ENCODE results near the gene TTLL13.

The TTLL13 gene

DNA sequence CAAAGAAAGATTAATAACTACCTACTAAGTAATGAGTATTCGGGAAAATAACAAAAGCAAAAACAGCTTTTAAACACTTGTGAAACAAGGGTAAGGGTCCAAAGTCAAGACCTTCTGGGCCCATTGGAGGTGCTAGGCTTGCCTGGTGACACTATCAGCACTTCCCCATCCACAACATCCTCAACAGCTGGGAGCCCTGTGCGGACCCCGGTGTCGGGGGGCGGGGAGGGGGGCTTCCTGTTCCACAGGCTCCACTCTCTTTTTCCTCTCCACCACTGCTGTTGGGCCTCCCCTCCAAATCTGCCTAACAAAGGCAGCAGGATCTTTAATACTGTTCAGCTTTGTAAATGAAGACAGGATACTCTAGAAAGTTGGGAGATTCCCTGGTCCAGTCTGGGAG lies 37.7 kb downstream of the TTLL13 start:
- no peaks in the 10 kb centered on the region for H3K79me2 ChIP-seq (ENCODE audit: low read length)
- no peaks in the 10 kb centered on the region for H3K4me1 ChIP-seq (ENCODE audit: low read length)
- no peaks in the 10 kb centered on the region for H3K9me2 ChIP-seq (replicated peaks; ENCODE audit: insufficient read depth, low read length)
- no peaks in the 10 kb centered on the region for H3K36me3 ChIP-seq (replicated peaks; ENCODE audit: insufficient read depth, low read length)
- H3K27me3 ChIP-seq (replicated peaks; ENCODE audit: insufficient read depth, low read length): no peaks in the 10 kb centered on the region
- no peak for DNase-seq
- no peaks in the 10 kb centered on the region for H4K20me1 ChIP-seq (ENCODE audit: insufficient read depth, low read length)
- TF ChIP-seq CTCF (IDR thresholded peaks at IDR 0.05; ENCODE audit: low read length): no peak
- TF ChIP-seq EZH2phosphoT487 (IDR thresholded peaks at IDR 0.05; ENCODE audit: low read length): no peak
- no peak for TF ChIP-seq EZH2 (optimal IDR thresholded peaks at IDR 0.05; ENCODE audit: low read depth, low read length)
- H3K27ac ChIP-seq (ENCODE audit: low read length): no peak overlapping the region
- no peaks in the 10 kb centered on the region for H3K9me3 ChIP-seq (replicated peaks; ENCODE audit: insufficient read depth, low read length)
- H3K9ac ChIP-seq (ENCODE audit: low read length): no peak overlapping the region
- no peak overlapping the region for H3K4me2 ChIP-seq (ENCODE audit: low read depth, low read length)
- no peak overlapping the region for H3K4me3 ChIP-seq (ENCODE audit: low read length)
- no peak overlapping the region for H2AFZ ChIP-seq (ENCODE audit: low read length)
- H3F3A ChIP-seq (ENCODE audit: insufficient read depth, low read length): no peaks in the 10 kb centered on the region

DNA sequence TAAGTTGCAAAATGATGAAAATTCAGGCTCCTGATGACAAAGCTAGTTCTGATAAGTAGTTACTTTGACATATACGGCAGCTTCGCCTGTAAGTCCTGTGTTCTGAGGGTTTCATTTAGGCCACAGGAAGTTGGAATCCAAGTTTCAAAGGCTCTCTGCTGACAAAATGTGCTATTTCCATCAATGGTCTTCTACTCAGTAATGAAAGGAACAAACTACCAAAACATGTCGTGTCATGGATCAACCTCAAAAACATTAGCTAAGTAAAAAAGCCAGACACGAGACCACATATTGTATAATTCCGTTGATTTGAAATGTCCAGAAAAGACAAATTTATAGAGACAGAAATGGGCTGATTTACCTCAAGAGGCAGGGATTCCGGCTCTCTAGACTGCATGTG lies 38.6 kb downstream of the TTLL13 start:
- Histone ChIP-seq H3K4me3 (ENCODE audit: low read length) (no peak overlapping the region), H3K36me3 (replicated peaks; ENCODE audit: insufficient read depth, low read length) (no peaks in the 10 kb centered on the region), H3K27ac (ENCODE audit: low read length) (no peak overlapping the region), H4K20me1 (ENCODE audit: insufficient read depth, low read length) (no peaks in the 10 kb centered on the region), H3K27me3 (replicated peaks; ENCODE audit: insufficient read depth, low read length) (no peaks in the 10 kb centered on the region), H3K79me2 (ENCODE audit: low read length) (no peaks in the 10 kb centered on the region), H3K9me2 (replicated peaks; ENCODE audit: insufficient read depth, low read length) (no peaks in the 10 kb centered on the region), H3K4me1 (ENCODE audit: low read length) (no peaks in the 10 kb centered on the region), H3K4me2 (ENCODE audit: low read depth, low read length) (no peak overlapping the region), H2AFZ (ENCODE audit: low read length) (no peak overlapping the region), H3K9ac (ENCODE audit: low read length) (no peak overlapping the region), H3K9me3 (replicated peaks; ENCODE audit: insufficient read depth, low read length) (no peaks in the 10 kb centered on the region), H3F3A (ENCODE audit: insufficient read depth, low read length) (no peaks in the 10 kb centered on the region)
- DNase-seq: no peak
- TF ChIP-seq EZH2phosphoT487 (IDR thresholded peaks at IDR 0.05; ENCODE audit: low read length) (no peak), CTCF (IDR thresholded peaks at IDR 0.05; ENCODE audit: low read length) (no peak), EZH2 (optimal IDR thresholded peaks at IDR 0.05; ENCODE audit: low read depth, low read length) (no peak)

- peaks cover 10% of the 10 kb centered on the region for H3K27me3 ChIP-seq (replicated peaks; ENCODE audit: insufficient read depth, low read length)
- H3F3A ChIP-seq (ENCODE audit: insufficient read depth, low read length): peaks cover 4% of the 10 kb centered on the region
- no peak overlapping the region for H3K27ac ChIP-seq (ENCODE audit: low read length)
- H2AFZ ChIP-seq (ENCODE audit: low read length): no peak overlapping the region
- H3K4me3 ChIP-seq (ENCODE audit: low read length): no peak overlapping the region
- no peaks in the 10 kb centered on the region for H4K20me1 ChIP-seq (ENCODE audit: insufficient read depth, low read length)
- TF ChIP-seq EZH2phosphoT487 (IDR thresholded peaks at IDR 0.05; ENCODE audit: low read length) (no peak), CTCF (IDR thresholded peaks at IDR 0.05; ENCODE audit: low read length) (no peak), EZH2 (optimal IDR thresholded peaks at IDR 0.05; ENCODE audit: low read depth, low read length) (no peak)
- no peaks in the 10 kb centered on the region for H3K9me2 ChIP-seq (replicated peaks; ENCODE audit: insufficient read depth, low read length)
- no peaks in the 10 kb centered on the region for H3K79me2 ChIP-seq (ENCODE audit: low read length)
- peak; percentile 69 for DNase-seq
- H3K9me3 ChIP-seq (replicated peaks; ENCODE audit: insufficient read depth, low read length): no peaks in the 10 kb centered on the region
- H3K9ac ChIP-seq (ENCODE audit: low read length): no peak overlapping the region
- peaks cover 5% of the 10 kb centered on the region; the same call in 1 of the 2 replicates for H3K4me1 ChIP-seq (ENCODE audit: low read length)
- no peaks in the 10 kb centered on the region for H3K36me3 ChIP-seq (replicated peaks; ENCODE audit: insufficient read depth, low read length)
- peak overlapping the region; percentile 19; the same call in 1 of the 2 replicates for H3K4me2 ChIP-seq (ENCODE audit: low read depth, low read length)
Observed at GRCh38 chr15:90291679-90292356, 42.5 kb downstream of the TTLL13 start.
